ENCODE measurements around the gene PLCD1.

PLCD1 gene

DNA sequence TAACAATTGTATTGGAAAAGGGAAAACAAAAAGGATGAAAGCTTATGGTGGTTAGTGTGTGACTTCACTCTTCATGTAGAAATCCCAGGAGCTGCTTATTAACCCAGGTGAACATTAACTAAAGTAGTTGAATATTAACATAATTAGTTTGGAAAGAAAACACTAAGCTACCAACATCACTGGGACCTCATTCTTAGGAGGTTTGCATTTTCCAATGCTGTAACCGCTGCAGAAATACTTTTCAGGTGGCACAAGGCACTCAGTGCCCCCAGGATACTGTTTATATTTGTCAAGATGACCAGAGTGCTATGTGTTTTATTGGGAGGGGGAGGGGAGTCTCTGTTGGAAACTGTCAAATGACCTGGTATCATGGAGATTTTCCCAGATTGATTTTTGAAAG, 64.7 kb downstream of the PLCD1 start:
- Histone ChIP-seq H3K27me3 (ENCODE audit: control insufficient read depth in 1 of 2, insufficient read depth in 2 of 2, low read length in 2 of 2) (no peaks in the 10 kb centered on the region), H3K4me1 (ENCODE audit: insufficient read depth, low read length) (peaks cover 21% of the 10 kb centered on the region), H3K36me3 (ENCODE audit: insufficient read depth, low read length) (peaks cover 3% of the 10 kb centered on the region), H3K9me3 (ENCODE audit: low read length) (no peaks in the 10 kb centered on the region), H3K4me3 (ENCODE audit: low read depth in 1 of 2, low read length in 2 of 2) (no peak overlapping the region), H3K27ac (ENCODE audit: low read depth, low read length) (no peak overlapping the region), H3K9ac (ENCODE audit: low read length) (no peak overlapping the region)

DNA sequence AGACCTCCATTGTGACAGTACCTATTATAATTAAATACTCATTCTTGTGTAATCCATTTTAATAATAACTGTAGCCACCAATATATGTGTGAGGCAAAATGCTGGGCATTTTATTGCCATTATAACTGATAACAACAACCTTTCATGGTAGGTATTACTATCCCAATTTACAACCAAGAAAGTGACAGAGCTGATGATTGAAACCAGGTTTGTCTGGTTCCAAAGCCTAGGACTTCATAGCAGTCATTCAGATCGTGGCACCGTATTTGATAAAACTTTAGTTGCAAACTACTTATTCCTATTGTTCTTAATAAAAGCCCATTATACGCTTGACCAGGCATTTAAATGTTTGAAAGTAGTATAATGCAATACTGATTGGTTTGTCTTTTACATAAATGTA, 65.3 kb downstream of the PLCD1 start:
- Histone ChIP-seq H3K4me1 (ENCODE audit: insufficient read depth, low read length) (peaks cover 21% of the 10 kb centered on the region), H3K9ac (ENCODE audit: low read length) (no peak overlapping the region), H3K27me3 (ENCODE audit: control insufficient read depth in 1 of 2, insufficient read depth in 2 of 2, low read length in 2 of 2) (no peaks in the 10 kb centered on the region), H3K36me3 (ENCODE audit: insufficient read depth, low read length) (peaks cover 3% of the 10 kb centered on the region), H3K9me3 (ENCODE audit: low read length) (no peaks in the 10 kb centered on the region), H3K27ac (ENCODE audit: low read depth, low read length) (no peak overlapping the region), H3K4me3 (ENCODE audit: low read depth in 1 of 2, low read length in 2 of 2) (no peak overlapping the region)

GRCh38 chr3:37963635-37964034, 65.8 kb downstream of the PLCD1 start:
- Histone ChIP-seq H3K36me3 (ENCODE audit: insufficient read depth, low read length) (peaks cover 5% of the 10 kb centered on the region), H3K4me1 (ENCODE audit: insufficient read depth, low read length) (peaks cover 21% of the 10 kb centered on the region), H3K27ac (ENCODE audit: low read depth, low read length) (no peak overlapping the region), H3K4me3 (ENCODE audit: low read depth in 1 of 2, low read length in 2 of 2) (no peak overlapping the region), H3K27me3 (ENCODE audit: control insufficient read depth in 1 of 2, insufficient read depth in 2 of 2, low read length in 2 of 2) (no peaks in the 10 kb centered on the region), H3K9me3 (ENCODE audit: low read length) (no peaks in the 10 kb centered on the region), H3K9ac (ENCODE audit: low read length) (no peak overlapping the region)

DNA sequence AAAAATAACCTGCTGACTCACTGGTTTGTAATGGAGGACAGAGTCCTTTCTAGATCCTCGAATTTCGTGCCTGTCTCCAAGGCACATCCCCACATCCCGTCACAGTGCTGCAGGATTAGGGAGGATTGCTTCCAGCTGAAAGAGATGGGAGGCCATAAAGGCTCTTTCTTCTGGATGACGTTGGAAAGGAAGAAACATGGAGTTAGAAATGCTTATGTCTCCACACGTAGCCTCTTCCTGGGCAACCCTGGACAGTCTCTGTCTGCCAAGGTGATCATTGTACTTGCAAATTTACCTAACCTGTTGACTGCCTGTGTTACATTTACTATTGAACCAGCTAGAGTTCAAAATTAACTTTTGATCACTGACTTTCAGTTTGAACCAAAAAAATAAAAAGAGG, 66.4 kb downstream of the PLCD1 start:
- Histone ChIP-seq H3K4me1 (ENCODE audit: insufficient read depth, low read length) (peaks cover 21% of the 10 kb centered on the region), H3K36me3 (ENCODE audit: insufficient read depth, low read length) (peaks cover 7% of the 10 kb centered on the region), H3K27me3 (ENCODE audit: control insufficient read depth in 1 of 2, insufficient read depth in 2 of 2, low read length in 2 of 2) (no peaks in the 10 kb centered on the region), H3K9ac (ENCODE audit: low read length) (no peak overlapping the region), H3K4me3 (ENCODE audit: low read depth in 1 of 2, low read length in 2 of 2) (no peak overlapping the region), H3K9me3 (ENCODE audit: low read length) (no peaks in the 10 kb centered on the region), H3K27ac (ENCODE audit: low read depth, low read length) (no peak overlapping the region)

DNA sequence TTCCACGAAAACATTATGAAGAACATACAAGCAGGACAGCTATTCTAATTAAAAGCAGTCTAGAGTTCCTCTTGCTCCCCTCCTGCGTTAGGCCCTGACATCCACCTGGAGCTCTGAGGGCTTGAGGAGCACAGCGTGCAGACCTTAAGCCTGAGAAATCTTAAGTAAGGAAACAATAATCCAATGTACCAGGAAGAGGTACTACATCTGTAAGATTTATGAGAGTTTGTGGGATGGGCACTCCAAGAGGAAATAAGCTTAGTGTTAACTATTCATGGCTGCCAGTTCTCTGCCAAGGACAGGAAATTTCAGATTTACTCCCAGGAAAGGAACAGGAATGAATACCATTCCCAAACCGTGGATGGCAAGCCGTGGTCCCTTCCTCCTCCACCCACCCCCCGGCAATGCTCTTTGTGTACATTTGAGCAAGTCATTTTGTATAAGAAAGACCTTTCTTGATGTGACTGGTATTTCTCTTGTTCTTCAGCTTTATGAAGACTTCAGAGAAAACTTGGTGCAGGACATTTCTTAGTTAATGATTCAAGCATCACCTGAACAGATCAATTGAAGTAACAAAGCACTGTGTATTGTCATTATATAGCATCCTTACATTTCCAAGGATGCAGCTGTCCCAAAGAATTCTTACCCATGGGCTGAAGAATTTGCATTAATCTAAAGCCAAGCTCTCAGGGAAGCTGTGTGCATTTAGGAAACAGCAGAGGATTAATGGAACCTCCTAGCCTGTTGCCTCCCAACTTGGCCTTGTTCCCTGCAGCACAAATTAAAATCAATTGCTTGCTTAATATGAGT, 67.6 kb downstream of the PLCD1 start:
- Histone ChIP-seq H3K27ac (ENCODE audit: low read depth, low read length) (no peak overlapping the region), H3K9ac (ENCODE audit: low read length) (no peak overlapping the region)

DNA sequence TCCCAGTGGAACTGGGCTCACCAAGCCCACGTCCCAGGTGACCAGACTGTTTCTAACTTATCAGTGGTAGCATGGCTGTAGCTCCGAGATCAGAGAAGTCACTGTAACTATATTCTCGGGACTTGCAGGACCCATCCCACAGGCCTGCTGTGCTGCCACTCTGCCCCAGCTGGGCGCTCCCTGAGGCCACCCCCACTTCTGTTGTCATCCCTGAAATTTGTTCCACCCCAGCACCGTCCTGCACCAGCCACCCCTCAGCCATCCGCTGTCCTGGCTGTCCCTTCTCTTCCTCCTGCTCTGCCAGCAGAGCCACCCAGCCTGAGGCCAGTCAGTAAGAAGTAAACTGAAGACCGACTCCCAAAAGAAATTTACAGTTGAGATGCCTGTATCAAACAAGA, 71.9 kb downstream of the PLCD1 start:
- Histone ChIP-seq H3K36me3 (ENCODE audit: insufficient read depth, low read length) (peaks cover 4% of the 10 kb centered on the region), H3K27ac (ENCODE audit: low read depth, low read length) (peak overlapping the region; percentile 50)

More for the DNA sequence above, 67.6 kb downstream of the PLCD1 start:
- H3K27me3 ChIP-seq (ENCODE audit: control insufficient read depth in 1 of 2, insufficient read depth in 2 of 2, low read length in 2 of 2): no peaks in the 10 kb centered on the region
- H3K4me1 ChIP-seq (ENCODE audit: insufficient read depth, low read length): peaks cover 21% of the 10 kb centered on the region
- H3K9me3 ChIP-seq (ENCODE audit: low read length): no peaks in the 10 kb centered on the region
- H3K36me3 ChIP-seq (ENCODE audit: insufficient read depth, low read length): peaks cover 7% of the 10 kb centered on the region
- no peak overlapping the region for H3K4me3 ChIP-seq (ENCODE audit: low read depth in 1 of 2, low read length in 2 of 2)

More for the DNA sequence above, 71.9 kb downstream of the PLCD1 start:
- H3K27me3 ChIP-seq (ENCODE audit: control insufficient read depth in 1 of 2, insufficient read depth in 2 of 2, low read length in 2 of 2): no peaks in the 10 kb centered on the region
- no peaks in the 10 kb centered on the region for H3K9me3 ChIP-seq (ENCODE audit: low read length)
- peaks cover 52% of the 10 kb centered on the region for H3K4me1 ChIP-seq (ENCODE audit: insufficient read depth, low read length)
- H3K9ac ChIP-seq (ENCODE audit: low read length): no peak overlapping the region
- H3K4me3 ChIP-seq (ENCODE audit: low read depth in 1 of 2, low read length in 2 of 2): no peak overlapping the region
